Osteocyte (in vitro differentiated cells): ENCODE data around the gene SLC4A8. TPM values are rescaled to one million over a fixed set of nuclear protein-coding genes. Genes with fewer than 3 reads are reported as not detected.

Source experiments
- DNase-seq: peaks from one replicate; pipeline ENCODE4 v3.0.0; 2021; ENCODE audit warnings: mixed read lengths; ENCODE audit not compliant: unreplicated experiment; ENCODE audit errors: extremely low spot score
- H3K27ac Mint-ChIP-seq: one replicate; pipeline ENCODE4 v1.8.0; 2021; ENCODE audit warnings: mild to moderate bottlenecking, mixed read lengths; ENCODE audit not compliant: unreplicated experiment
- H3K27me3 Mint-ChIP-seq: one replicate; pipeline ENCODE4 v1.8.0; 2021; ENCODE audit warnings: mixed read lengths; ENCODE audit not compliant: unreplicated experiment
- H3K36me3 Mint-ChIP-seq: one replicate; pipeline ENCODE4 v1.8.0; 2021; ENCODE audit warnings: mixed read lengths; ENCODE audit not compliant: unreplicated experiment
- H3K4me1 Mint-ChIP-seq: one replicate; pipeline ENCODE4 v1.8.0; 2021; ENCODE audit warnings: mixed read lengths; ENCODE audit not compliant: unreplicated experiment
- H3K4me3 Mint-ChIP-seq: one replicate; pipeline ENCODE4 v1.8.0; 2021; ENCODE audit warnings: mild to moderate bottlenecking, moderate library complexity, mixed read lengths; ENCODE audit not compliant: unreplicated experiment
- H3K9me3 Mint-ChIP-seq: one replicate; pipeline ENCODE4 v1.8.0; 2021; ENCODE audit warnings: mixed read lengths; ENCODE audit not compliant: unreplicated experiment
- total RNA-seq: library from RNA; stranded (reverse); gene quantifications from 2 replicates; pipeline ENCODE4 v1.2.1, GENCODE V29; 2021
- TF ChIP-seq, protein P1 (sequence below): fragments of 200-600 bp; sonication (generic); IDR thresholded peaks from 2 replicates; pipeline ENCODE4 v1.5.0; 2021; ENCODE audit warnings: antibody characterized with exemption, mild to moderate bottlenecking, moderate library complexity

Gene SLC4A8
- total RNA-seq, 1 donor from 2014 or later, result 3.6 TPM

- no peaks in the 10 kb centered on the region for H3K4me1 Mint-ChIP-seq
These were observed 21.5 kb upstream of the SLC4A8 start for GRCh38 chr12:51403159-51403558.

DNA sequence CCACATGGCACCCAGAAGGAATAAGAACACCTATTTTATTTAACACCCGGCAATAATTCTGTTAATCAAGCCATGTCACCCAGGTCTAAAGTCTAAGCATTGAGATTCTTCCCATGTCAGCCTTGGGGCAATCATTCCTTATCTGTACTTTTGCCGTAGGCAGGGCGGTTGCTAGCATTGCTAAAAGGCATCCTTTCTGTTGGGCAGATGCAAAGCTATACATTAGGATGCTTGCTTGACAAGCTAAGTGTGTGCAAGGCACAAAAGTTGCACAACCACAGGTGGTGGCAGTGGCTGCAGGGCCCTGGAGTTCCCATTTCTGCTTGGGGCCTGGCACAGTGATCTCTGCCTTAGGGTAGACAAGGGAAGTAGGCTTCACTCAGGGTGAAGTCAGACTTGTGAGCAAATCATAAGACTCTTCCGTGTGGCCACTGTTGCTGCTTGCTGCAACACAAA lies 20.9 kb upstream of the SLC4A8 start:
- no peak overlapping the region for H3K27ac Mint-ChIP-seq
- H3K4me1 Mint-ChIP-seq, result no peaks in the 10 kb centered on the region
- TF ChIP-seq, protein P1, sequence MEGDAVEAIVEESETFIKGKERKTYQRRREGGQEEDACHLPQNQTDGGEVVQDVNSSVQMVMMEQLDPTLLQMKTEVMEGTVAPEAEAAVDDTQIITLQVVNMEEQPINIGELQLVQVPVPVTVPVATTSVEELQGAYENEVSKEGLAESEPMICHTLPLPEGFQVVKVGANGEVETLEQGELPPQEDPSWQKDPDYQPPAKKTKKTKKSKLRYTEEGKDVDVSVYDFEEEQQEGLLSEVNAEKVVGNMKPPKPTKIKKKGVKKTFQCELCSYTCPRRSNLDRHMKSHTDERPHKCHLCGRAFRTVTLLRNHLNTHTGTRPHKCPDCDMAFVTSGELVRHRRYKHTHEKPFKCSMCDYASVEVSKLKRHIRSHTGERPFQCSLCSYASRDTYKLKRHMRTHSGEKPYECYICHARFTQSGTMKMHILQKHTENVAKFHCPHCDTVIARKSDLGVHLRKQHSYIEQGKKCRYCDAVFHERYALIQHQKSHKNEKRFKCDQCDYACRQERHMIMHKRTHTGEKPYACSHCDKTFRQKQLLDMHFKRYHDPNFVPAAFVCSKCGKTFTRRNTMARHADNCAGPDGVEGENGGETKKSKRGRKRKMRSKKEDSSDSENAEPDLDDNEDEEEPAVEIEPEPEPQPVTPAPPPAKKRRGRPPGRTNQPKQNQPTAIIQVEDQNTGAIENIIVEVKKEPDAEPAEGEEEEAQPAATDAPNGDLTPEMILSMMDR, result no peak
- no peaks in the 10 kb centered on the region for H3K36me3 Mint-ChIP-seq
- H3K4me3 Mint-ChIP-seq, result no peak overlapping the region
- H3K27me3 Mint-ChIP-seq, result peaks cover 3% of the 10 kb centered on the region
- H3K9me3 Mint-ChIP-seq, result no peaks in the 10 kb centered on the region
- no peak for DNase-seq

More at GRCh38 chr12:51403159-51403558, 21.5 kb upstream of the SLC4A8 start:
- no peak overlapping the region for H3K27ac Mint-ChIP-seq
- TF ChIP-seq, protein P1, result no peak
- no peak for DNase-seq
- H3K36me3 Mint-ChIP-seq, result no peaks in the 10 kb centered on the region
- H3K27me3 Mint-ChIP-seq, result peaks cover 4% of the 10 kb centered on the region
- H3K9me3 Mint-ChIP-seq, result no peaks in the 10 kb centered on the region
- no peak overlapping the region for H3K4me3 Mint-ChIP-seq

- H3K27ac Mint-ChIP-seq, result no peak overlapping the region
- no peaks in the 10 kb centered on the region for H3K9me3 Mint-ChIP-seq
- no peaks in the 10 kb centered on the region for H3K4me1 Mint-ChIP-seq
- no peaks in the 10 kb centered on the region for H3K36me3 Mint-ChIP-seq
- DNase-seq, result no peak
- no peak overlapping the region for H3K4me3 Mint-ChIP-seq
- TF ChIP-seq, protein P1, result no peak
- H3K27me3 Mint-ChIP-seq, result no peaks in the 10 kb centered on the region
These were observed 20.0 kb upstream of the SLC4A8 start for GRCh38 chr12:51404627-51405026.

- DNase-seq, result no peak
- TF ChIP-seq, protein P1, result no peak
- Mint-ChIP-seq H3K4me1 (no peaks in the 10 kb centered on the region), H3K4me3 (no peak overlapping the region), H3K27me3 (no peaks in the 10 kb centered on the region), H3K36me3 (no peaks in the 10 kb centered on the region), H3K27ac (no peak overlapping the region), H3K9me3 (no peaks in the 10 kb centered on the region)
These were observed 18.8 kb upstream of the SLC4A8 start for GRCh38 chr12:51405801-51406207.

- Mint-ChIP-seq H3K9me3 (no peaks in the 10 kb centered on the region), H3K4me3 (no peak overlapping the region)
These were observed 18.3 kb upstream of the SLC4A8 start for GRCh38 chr12:51406290-51406689.

More at GRCh38 chr12:51406290-51406689, 18.3 kb upstream of the SLC4A8 start:
- DNase-seq, result no peak
- Mint-ChIP-seq H3K27ac (no peak overlapping the region), H3K36me3 (no peaks in the 10 kb centered on the region), H3K27me3 (no peaks in the 10 kb centered on the region), H3K4me1 (no peaks in the 10 kb centered on the region)
- TF ChIP-seq, protein P1, result no peak
